Measurements from ENCODE around the gene IQGAP2.
"Not testable (repeated sequence)": the region's sequence is repeated elsewhere in the genome, so short reads cannot be mapped to it uniquely, and the experiment has no call there.

IQGAP2 gene

DNA sequence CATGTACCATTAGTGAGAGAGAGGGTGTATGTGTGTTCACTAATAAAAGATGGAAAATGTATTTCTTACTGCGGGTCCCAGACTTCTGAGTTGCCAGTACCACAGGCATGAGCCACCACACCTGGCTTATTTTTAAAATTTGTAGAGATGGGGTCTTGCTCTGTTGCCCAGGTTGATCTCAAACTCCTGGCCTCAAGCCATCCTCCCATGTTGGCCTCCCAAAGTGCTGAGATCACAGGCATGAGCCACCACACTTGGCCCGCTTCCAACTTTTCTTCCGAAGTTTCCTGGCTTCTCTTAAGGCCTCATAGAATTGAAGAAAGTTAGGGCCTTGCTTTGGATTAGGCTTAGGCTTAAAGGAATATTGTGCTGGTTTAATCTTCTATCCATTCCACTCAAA is 260.5 kb downstream of the IQGAP2 start:
- no peak for DNase-seq (ENCODE audit: low read depth)

DNA sequence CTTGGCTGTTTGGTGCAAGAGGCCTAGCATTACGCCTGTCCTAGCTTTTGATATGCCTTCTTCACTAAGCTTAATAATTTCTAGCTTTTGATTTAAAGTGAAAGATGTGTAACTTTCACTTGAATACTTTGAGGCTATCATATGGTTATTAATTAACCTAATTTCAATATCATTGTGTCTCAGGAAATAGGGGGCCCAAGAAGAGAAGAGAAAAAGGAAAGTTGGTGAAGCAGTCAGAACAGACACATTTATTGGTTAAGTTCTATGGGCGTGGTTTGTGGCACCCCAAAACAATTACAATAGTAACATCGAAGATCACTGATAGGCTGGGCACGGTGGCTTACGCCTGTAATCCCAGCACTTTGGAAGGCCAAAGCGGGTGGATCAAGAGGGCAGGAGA is 261.0 kb downstream of the IQGAP2 start:
- no peak for DNase-seq (ENCODE audit: low read depth)

DNA sequence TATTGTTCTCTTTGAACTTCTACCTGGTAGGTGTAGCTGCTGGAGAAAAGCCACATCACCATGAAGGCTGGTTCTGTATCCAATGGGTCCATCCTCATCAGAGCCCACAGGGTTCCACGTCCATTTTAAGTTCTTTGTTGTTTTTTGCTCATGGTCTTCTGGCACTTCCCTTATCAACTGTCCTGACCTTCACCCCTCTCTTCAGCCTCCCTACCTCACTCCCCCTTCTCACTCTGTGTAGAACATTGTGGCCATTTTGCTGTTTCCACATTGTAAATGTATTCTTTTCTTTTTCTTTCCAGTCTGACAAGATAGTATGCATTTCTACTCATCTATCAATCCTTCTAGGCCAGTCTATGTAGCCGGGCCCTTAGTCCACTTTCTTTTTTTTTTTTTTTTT is 264.4 kb downstream of the IQGAP2 start:
- no peak for DNase-seq (ENCODE audit: low read depth)

DNA sequence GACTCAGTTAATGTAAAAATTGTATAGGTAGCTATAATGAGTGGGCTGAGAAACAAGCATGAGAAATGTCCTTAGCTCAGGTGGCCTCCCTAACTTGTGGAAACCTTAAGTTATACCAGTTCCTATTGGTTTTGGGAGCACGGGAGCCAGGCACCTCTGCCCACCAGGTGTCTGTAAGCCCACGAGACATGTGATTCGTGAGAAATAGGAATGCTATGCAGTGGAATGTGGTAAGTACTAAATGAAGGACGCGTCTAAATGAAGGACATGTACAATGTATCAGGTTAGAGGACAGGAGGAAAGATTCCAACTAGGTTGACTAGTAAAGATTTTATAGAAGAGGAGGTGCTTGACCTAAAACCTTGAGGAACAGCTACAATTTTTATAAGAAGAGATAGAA is 266.2 kb downstream of the IQGAP2 start:
- no peak for DNase-seq (ENCODE audit: low read depth)

DNA sequence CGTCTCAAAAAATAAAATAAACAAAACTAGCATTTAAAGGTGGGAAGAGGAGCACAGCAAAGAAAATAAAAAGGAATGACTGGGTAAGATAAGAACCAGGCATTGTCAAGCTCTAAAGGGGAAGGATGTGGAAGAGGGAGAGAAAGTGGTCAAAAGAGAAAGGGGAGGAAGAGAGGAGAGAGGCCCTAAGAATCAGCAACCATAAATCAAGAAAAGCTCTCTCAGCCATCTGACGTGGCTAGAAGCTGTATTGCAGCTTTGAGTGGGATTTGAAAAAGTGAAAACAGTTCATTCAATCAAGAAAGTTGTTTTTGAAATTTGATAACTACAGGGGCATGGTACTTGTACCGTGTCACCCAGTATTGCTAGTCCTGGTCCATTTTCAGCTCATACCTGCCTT is 267.4 kb downstream of the IQGAP2 start:
- DNase-seq (ENCODE audit: low read depth) = no peak

DNA sequence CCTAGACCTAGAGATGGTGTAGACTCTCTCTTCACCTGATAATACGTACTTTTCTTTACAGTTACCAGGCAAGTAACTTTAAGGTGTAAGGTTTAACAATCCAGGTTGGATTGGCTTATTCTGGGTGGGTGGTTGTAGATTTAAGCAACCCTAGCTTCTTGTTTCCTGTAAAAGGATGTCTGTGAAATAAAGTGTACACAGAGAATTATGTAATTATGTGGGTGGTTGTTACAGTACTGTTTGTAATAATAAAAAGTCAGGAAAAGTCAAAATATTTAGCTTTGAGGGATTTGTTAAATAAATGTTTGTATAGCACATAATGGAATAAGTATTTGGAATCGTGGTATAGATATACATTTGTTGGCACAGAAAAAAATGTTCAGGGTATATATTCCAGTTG is 269.2 kb downstream of the IQGAP2 start:
- no peak for DNase-seq (ENCODE audit: low read depth)

DNA sequence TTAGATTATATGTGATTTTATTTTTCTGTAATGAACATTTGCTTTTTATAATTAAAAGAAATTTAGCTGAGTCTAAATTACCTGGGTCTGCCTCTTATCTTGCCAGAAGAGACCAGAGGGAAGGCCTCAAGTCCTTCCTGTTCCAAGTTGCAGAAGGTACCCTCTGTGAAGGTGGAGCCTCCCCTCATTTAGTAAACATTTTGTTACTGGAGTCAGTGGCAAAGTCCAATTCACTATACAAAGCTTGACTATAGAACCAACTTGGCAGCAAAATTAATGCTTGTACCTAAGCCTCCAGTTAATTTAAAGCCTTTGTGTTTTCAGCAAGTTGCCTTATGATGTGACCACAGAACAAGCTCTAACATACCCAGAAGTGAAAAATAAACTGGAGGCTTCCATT is 270.0 kb downstream of the IQGAP2 start:
- DNase-seq (ENCODE audit: low read depth) = no peak

DNA sequence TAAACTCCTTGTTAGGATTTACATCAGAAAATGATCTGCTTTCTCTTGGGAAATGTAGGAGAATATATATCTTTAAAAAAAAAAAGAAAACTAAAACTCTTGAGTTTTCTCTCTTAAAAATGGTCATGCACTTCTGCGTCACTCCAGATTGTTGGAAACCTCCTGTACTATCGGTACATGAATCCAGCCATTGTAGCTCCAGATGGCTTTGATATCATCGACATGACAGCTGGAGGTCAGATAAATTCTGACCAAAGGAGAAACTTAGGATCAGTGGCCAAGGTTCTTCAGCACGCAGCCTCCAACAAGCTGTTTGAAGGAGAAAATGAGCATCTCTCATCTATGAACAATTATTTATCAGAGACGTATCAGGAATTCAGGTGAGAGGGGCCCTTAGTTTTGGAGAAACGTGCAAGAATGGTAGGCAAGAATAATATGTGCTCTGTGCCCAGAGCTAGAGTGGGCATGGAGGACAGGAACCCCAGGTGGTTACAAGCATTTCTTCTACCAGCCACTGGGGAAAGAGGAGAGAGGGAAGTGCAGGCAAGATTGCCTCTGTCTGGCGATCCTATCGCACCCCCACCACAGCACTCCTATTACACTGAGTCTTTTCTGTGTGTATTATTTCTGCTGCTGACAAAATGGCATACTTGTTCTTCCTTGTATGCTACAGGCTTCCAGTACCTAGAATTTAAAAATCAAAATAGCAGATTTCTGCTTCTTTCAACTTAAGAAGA is 271.4 kb downstream of the IQGAP2 start:
- no peak for DNase-seq (ENCODE audit: low read depth)

DNA sequence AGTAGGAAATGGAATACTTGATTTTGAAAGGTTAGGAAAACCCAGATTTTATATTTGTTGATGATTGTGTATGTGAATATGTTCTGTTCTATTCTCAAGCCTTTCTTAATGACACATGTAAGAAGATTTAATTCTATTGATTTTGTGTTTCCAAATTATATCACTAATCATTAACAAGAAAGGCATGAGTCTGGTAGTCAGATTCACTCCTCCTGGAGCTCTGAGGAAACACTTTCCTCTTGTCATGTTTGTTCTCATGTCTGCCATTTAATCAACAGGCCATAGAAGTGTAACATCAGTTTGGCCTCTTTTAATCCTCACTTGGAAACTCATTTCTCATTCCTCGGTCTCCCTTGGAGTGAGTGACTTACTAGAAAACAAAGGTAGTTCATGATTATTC is 272.3 kb downstream of the IQGAP2 start:
- no peak for DNase-seq (ENCODE audit: low read depth)

DNA sequence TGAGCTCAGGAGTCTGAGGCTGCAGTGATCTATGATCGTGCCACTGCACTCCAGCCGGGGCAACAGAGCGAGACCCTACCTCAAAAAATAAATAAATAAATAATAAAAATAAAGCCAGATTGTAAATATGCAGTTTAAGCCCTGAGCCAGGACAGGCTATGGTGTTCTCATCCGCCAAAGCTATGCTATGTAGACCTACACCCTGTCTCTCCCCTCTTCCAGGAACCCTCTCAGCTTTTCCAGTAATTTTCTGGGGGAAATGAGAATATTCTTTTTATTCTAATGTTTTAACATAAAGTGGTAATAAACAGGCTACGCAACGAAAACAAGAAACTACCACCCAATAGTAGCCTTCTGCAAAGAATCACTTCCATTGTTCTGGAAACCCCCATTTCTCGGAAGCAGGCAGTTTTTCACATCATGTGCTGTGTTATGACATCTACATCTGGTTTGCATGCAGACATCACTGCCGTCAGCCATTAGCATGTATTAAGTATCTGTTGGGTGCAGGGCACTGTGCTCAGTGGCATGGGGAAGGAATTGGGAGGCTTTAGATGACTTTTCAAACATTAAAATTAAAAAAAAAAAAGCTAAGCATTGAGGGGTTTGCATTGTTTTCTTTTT is 274.9 kb downstream of the IQGAP2 start:
- DNase-seq (ENCODE audit: low read depth) = no peak

DNA sequence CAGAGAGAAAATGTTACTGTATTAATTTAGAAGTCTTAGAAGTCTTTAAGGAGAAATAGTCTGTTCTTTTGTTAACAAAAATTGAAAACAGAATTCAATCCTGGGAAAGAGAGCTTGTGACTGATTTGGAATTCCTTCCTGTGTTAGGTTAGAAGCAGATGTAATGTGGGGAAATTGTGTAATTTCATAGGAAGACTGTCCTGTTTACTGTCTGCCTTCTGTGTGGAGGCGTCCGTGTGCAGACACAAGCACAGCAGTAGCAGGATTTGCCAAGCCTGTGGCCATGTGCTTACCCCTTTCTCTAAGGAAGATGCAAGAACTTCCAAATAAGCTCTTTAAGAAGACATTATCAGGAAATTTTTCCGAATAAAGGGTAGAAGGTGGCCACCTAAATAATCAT is 276.1 kb downstream of the IQGAP2 start:
- no peak for DNase-seq (ENCODE audit: low read depth)

DNA sequence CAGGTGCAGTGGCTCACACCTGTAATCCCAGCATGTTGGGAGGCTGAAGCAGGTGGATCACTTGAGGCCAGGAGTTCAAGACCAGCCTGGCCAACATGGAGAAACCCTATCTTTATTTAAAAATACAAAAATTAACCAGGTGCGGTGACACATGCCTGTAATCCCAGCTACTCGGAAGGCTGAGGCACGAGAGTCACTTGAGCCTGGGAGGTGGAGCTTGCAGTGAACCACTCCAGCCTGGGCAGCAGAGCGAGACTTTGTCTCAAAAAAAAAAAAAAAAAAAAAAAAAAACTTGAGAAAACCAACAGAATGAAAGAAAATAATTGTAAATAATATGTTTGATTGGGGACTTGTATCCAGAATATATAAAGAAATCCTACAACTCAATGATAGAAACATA is 277.7 kb downstream of the IQGAP2 start:
- DNase-seq (ENCODE audit: low read depth) = not testable (repeated sequence)

DNA sequence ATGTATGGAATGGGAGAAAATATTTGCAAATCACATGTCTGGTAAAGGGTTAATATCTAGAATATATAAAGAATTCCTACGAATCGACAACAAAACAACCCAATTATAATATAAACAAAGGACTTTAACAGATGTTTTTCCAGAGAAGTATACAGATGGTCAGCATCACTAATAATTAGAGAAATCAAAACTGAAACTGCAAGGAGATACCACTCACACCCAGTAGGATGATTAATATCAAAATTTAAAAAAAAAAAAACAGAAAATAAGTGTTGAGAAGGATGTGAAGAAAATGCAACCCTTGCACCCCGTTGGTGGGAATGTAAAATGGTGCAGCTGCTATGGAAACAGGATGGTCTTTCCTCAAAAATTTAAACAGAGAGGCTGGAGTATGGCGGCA is 278.2 kb downstream of the IQGAP2 start:
- no peak for DNase-seq (ENCODE audit: low read depth)

DNA sequence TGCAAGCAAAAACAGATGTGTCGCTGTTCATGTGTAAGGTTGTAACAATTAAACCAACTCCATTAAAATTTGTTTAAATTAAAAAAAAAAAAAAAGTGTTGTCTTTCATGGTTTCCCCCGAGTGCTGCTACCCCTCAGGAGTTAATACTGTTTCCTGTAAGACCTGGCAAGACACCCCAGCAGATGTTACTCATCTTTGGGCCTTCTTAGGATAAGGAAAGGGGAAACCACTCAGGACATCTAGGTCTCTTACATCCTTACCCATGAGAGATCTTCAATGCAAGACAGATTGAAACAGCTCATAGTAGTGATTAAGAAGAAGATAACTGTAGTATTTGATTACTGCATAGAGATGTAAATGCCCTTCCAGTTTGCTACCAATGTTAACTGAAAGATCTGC is 279.3 kb downstream of the IQGAP2 start:
- DNase-seq (ENCODE audit: low read depth) = no peak

DNA sequence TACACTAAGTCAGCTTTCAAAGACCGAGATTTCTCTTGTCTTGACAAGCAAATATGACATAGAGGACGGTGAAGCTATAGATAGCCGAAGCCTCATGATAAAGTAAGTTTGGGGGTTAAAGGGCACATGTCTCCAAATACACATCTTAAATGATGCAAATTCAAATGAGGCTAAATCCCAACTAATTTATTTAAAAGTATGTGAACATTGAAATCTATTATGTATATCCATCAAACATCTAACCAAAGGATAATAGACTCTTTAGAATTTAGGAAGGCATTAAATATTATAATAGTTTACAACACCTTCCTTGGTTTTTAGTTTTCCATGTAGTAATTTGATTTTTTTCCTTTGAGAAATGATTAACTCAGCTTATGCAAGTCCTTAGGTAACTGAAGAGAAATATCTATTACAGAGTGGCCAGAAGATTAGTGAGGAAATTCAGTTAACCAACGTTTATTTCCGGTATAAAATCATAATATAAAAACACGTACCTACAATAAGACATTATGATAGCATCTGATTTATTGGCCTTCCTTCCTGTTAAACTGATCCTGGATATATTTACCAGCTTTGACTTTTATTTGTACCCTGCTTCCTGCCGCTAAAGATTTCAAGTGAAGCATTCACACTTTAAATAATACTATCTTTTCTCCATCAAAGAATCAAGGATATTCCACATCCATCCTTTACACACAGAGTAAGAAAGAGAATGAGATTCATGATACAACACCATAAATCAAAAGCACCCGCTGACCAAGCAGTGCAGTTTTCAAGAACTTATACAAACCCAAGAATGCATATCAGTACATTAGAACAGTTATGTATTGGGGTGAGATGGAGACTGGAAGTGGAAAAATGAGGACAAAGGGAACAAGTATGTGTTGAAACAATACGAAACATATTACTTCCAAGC is 281.0 kb downstream of the IQGAP2 start:
- DNase-seq (ENCODE audit: low read depth) = no peak

DNA sequence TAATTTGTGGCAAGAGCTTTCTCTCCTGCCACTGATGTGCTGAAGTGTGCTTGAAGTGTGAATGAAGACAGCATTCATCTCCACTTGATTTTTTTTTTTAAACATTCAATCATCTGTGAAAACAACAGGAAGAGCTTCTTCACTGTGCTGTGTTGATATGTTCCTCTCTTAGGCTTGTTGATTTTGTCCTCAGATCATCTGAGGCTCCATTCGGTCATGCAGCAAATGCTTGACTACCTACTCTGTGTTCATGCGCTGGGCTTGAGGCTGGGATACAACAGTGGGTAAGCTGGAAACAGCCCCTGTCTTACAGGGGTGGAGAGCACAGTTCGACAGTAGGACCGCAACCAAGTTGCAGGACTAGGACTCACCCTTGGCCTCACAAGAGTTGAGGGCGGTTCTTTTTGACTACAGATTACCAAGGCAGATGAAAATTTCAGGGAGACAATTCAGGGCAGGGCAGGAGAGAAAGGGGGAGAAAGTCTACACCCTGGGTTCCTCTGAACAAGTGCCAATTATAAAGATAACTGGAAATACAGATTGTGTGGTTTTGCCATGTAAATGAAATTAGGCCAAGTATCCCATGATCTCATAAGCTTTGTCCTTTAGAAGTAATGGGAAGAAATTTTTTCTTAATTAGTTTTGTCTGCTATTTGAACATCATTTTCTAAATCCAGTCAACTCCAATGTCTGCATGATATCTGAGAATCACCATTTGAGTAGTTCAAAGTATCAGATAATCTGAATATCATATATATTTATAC is 281.9 kb downstream of the IQGAP2 start:
- DNase-seq (ENCODE audit: low read depth) = no peak

DNA sequence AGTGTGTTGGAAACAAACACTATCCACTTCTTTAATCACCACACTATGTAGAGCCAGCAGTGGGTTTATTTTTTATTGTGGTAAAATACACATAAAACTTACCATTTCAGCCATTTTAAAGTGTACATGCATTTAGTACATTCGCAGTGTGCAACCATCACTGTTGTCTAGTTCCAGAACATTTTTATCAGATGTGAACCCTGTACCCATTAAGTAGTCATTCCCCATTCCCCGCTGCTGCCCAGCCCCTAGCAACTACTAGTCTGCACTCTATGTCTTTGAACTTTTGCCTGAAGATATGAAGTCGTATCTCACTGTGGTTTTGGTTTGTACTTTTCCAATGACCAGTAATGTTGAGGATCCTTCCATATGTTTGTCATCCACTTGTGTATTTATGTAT is 282.6 kb downstream of the IQGAP2 start:
- DNase-seq (ENCODE audit: low read depth) = no peak

DNA sequence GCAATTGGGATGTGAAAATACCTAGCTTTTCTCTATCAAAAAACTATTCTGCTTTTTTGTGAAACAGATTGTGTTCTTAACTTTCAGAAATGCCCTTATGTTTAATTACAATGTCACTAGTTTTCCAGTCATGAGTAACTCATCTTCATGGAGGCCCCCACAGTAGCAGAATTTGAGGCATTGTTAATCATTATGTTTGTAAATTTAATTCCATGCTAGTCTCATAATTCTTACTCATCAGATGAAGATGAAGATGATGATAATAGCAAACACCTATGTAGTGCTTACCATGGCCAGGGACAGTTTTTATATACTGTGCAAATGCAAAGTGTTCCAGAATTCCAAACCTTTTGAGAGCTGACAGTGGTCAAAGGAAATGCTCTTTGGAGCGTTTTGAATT is 285.1 kb downstream of the IQGAP2 start:
- no peak for DNase-seq (ENCODE audit: low read depth)

DNA sequence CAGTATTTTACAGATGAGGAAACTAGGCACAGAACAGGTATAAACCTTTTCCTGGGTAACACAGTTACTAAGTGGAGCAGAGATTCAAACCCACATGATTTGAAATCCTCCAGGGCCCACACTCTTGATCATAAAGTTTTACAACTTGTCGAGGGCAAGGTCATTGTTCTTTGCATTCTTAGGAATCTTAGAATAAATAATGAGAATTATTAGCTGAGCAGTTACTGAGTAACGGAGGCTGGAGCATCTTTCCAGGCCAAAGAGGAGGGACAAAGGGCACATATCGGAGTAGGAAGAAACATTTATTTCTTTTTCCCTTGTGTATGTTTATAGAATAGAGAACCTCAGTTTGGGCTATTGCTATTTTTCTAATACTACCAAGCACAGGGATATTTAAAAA is 285.8 kb downstream of the IQGAP2 start:
- DNase-seq (ENCODE audit: low read depth) = no peak

DNA sequence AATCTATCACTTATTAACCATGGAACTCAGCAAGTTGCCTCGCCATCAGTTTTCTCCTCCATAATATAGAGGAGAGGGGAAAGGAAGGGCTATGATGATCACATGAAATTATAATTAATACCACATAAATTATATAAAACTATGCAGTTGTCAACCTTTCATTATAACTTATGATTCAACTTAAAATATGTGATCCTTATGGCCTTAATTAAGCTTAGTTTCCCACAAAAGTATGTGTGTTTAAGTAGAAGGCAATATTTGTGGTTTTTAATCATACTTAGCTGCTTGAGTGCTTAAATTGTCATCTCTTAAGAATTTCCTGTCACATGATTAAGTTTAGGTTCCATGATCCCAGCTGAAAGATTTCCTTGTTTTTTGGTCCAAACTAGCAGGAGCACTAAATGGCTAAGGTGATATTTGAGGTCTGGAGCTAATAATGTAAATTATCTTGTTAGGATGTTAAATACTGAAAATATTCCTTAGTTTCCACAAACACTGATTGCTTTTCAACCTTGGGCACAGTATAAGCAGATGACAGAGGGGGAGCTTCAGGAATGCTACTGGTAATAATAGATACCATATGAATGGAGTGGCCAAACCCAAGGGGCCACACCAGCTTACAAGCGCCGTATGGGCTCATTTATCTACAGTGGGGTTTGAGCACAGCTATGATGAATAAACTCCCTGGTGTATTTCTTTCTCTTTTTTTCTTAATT is 286.4 kb downstream of the IQGAP2 start:
- DNase-seq (ENCODE audit: low read depth) = no peak

DNA sequence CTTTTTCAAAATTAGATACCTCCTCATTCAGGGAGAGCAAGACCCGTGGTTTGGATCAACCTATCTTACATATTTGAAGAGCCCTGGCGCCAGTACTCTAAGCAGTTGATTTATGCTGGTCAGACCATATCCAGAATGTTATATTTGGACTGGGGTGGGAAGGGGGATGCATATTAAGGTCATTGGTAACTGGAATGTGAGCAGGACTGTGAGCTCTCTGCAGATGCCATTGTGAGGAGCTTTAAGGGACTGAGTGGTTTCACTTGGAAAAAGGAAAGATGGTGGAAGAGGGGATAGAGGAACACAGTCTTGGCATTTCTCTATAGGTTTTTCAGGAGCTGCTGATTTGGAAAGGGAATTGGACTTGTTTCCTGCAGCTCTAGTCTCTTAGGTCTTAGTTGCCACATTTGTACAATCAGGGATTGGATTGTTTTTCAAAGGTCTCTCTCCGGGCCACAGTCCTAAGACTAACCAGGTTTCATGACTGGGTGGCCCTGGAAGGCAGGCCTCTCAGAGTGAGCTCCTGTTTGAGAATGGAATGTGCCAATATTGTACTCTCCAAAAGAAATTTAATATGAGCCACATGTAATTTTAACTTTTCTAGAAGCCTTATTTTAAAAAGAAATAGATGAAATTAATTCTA is 287.1 kb downstream of the IQGAP2 start:
- no peak for DNase-seq (ENCODE audit: low read depth)
